Kidney epithelial cell (primary cell): ENCODE measurements around the gene FRG2. TPM values are rescaled to one million over a fixed set of nuclear protein-coding genes. Genes with fewer than 3 reads are reported as not detected.
"Not testable (repeated sequence)": the region's sequence is repeated elsewhere in the genome, so short reads cannot be mapped to it uniquely, and the experiment has no call there.

Experiments used
- DNase-seq: peaks from one replicate; pipeline ENCODE4 v3.0.0-alpha.2; 2010; ENCODE audit warnings: low read depth
- H3K27me3 ChIP-seq: 2 replicates; pipeline ENCODE4 v1.6.0; 2011; ENCODE audit warnings: low read length; ENCODE audit not compliant: control insufficient read depth, insufficient read depth
- H3K36me3 ChIP-seq: 2 replicates; pipeline ENCODE4 v1.5.1; 2011; ENCODE audit warnings: low read length; ENCODE audit not compliant: control insufficient read depth, insufficient read depth
- H3K4me3 ChIP-seq: 2 replicates; pipeline ENCODE4 v1.5.1; 2011; ENCODE audit warnings: low read depth, mild to moderate bottlenecking, control low read depth, low read length
- total RNA-seq: library from RNA; depleted of rRNA; stranded (reverse); fragments of >200 nt; gene quantifications from 2 replicates; pipeline ENCODE4 v1.2.3, GENCODE V29; 2015

The FRG2 gene
- total RNA-seq = not detected in 2 replicates

- H3K27me3 ChIP-seq, DNase-seq, H3K36me3 ChIP-seq, H3K4me3 ChIP-seq: not testable (repeated sequence)
Observed at GRCh38 chr4:190027156-190027555, at the start of gene FRG2. FRG2 (minus strand) TSS chr4:190027256; CDS start chr4:190027204, 52 bp downstream.

- not testable (repeated sequence) for DNase-seq, H3K4me3 ChIP-seq, H3K27me3 ChIP-seq, H3K36me3 ChIP-seq
Observed at GRCh38 chr4:190068351-190068750, 41.3 kb upstream of the FRG2 start.

- not testable (repeated sequence) for DNase-seq, H3K4me3 ChIP-seq, H3K27me3 ChIP-seq, H3K36me3 ChIP-seq
Observed at GRCh38 chr4:190064805-190065204, 37.7 kb upstream of the FRG2 start.

DNA sequence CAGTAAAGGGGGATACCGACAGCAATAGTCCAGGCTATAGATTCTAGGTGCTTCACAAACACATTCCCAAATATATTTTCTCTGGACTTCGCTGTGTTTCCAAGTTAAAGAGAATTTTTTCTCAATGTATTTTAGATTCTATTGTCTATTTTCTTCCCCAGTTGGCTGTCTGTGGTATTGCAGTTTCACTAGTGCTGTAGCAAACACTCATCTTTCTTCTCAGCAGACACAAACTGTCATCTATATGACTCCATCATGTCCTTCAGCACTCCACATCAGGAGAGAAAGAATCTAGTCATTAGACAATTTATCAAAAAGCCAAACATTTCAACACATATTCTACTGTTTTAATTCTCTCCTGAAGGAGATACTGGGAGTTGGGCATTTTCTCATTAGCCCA is 37.3 kb upstream of the FRG2 start, which contains the start of gene DBET:
Gene DBET, plus strand, starts transcription at position 161 of the 400 bp plus-strand sequence.
- not testable (repeated sequence) for H3K36me3 ChIP-seq, DNase-seq, H3K4me3 ChIP-seq, H3K27me3 ChIP-seq

GRCh38 chr4:190058997-190059396 is 31.9 kb upstream of the FRG2 start:
- H3K36me3 ChIP-seq, DNase-seq, H3K4me3 ChIP-seq, H3K27me3 ChIP-seq: not testable (repeated sequence)

- H3K4me3 ChIP-seq, DNase-seq, H3K36me3 ChIP-seq, H3K27me3 ChIP-seq: not testable (repeated sequence)
Observed at GRCh38 chr4:190049378-190050239, 22.6 kb upstream of the FRG2 start.

DNA sequence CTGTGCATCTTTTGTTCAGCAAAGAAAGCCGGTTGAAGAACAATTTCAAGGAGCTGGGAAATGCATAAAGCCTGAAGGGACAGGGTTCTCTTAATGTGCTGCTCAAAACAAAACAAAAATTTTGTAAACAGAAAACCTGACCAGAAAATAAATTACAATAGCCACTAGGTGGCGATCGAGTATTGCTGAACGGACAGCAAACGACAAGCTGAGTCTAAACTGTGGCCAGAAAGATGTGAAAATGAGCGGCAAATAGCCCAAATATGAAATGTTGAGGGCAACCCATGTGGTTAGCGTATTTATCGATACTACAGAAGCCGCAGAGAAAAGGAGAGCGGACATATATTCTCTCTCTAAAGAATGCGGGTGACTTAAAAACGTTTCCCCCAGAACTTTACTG is 20.6 kb upstream of the FRG2 start:
- H3K36me3 ChIP-seq, DNase-seq, H3K27me3 ChIP-seq, H3K4me3 ChIP-seq: not testable (repeated sequence)

- DNase-seq, H3K27me3 ChIP-seq, H3K36me3 ChIP-seq, H3K4me3 ChIP-seq: not testable (repeated sequence)
Observed at GRCh38 chr4:190040873-190041272, 13.8 kb upstream of the FRG2 start.

- DNase-seq, H3K27me3 ChIP-seq, H3K4me3 ChIP-seq, H3K36me3 ChIP-seq: not testable (repeated sequence)
Observed at GRCh38 chr4:190037704-190038388, 10.8 kb upstream of the FRG2 start.

GRCh38 chr4:190031264-190031663 is 4.2 kb upstream of the FRG2 start:
- not testable (repeated sequence) for H3K27me3 ChIP-seq

DNA sequence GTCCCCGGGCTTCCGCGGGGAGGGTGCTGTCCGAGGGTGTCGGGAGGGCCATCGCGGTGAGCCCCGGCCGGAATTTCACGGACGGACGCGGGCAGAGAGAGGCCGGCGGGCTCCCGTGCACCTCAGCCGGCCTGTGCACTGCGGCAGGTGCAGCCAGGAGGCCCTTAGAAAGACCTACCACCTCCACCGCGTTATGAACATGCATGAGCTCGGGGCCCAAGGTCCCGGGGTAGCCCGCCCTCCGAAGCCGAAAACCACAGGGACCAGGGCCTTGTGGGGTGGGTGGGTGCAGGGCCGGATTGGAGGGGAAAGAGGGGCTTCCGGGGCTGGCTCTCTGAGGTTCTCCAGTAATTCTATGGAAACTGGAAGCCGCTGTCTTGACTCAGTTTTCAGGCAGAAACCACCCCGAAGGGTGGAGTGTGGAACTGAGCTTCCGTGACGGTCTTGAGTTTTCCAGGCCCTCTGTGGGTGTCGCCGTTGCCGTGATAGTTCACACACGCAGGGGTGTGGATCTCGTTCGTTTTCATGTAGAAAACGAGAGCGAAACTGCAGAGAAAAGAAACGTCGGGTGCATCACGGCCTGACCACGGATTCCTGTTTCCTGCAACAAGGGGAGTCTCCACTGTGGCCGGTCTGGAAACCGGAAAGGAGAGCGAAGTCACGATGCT is 4.3 kb downstream of the FRG2 start:
- H3K36me3 ChIP-seq, H3K4me3 ChIP-seq, DNase-seq: not testable (repeated sequence)
- H3K27me3 ChIP-seq = peaks cover 42% of the 10 kb centered on the region

More at GRCh38 chr4:190031264-190031663, 4.2 kb upstream of the FRG2 start:
- H3K4me3 ChIP-seq, DNase-seq, H3K36me3 ChIP-seq: not testable (repeated sequence)

- DNase-seq, H3K4me3 ChIP-seq, H3K36me3 ChIP-seq: not testable (repeated sequence)
- H3K27me3 ChIP-seq = peaks cover 50% of the 10 kb centered on the region
Observed at GRCh38 chr4:190021973-190022372, 5.1 kb downstream of the FRG2 start.
